ENCODE results near the gene C1QB. TPM values are rescaled to one million over a fixed set of nuclear protein-coding genes. Genes with fewer than 3 reads are reported as not detected.

Gene C1QB
- total RNA-seq, 1 experiment from 2014 or later, result not detected

GRCh38 chr1:22612671-22613571 lies 40.1 kb upstream of the C1QB start:
- ChIA-PET POLR2A (no interaction called here), CTCF (no interaction called here)
- no peak overlapping the region for H3K4me3 Mint-ChIP-seq (ENCODE audit: unreplicated experiment)
- no peaks in the 10 kb centered on the region for H3K4me1 Mint-ChIP-seq (ENCODE audit: low read depth, unreplicated experiment)
- Histone ChIP-seq H3K4me1 (no peaks in the 10 kb centered on the region), H3K27me3 (replicated peaks; ENCODE audit: control insufficient read depth, insufficient read depth, low read length) (no peaks in the 10 kb centered on the region; the same call in 1 of the 2 replicates), H3K4me3 (ENCODE audit: low read depth, low read length) (no peak overlapping the region), H3K9me3 (no peaks in the 10 kb centered on the region), H3K36me3 (ENCODE audit: control insufficient read depth, insufficient read depth, low read length) (no peaks in the 10 kb centered on the region)
- H3K27ac Mint-ChIP-seq (ENCODE audit: unreplicated experiment), result no peak overlapping the region
- DNase-seq, result no peak
- H3K9me3 Mint-ChIP-seq (ENCODE audit: unreplicated experiment), result no peaks in the 10 kb centered on the region
- H3K27me3 Mint-ChIP-seq (ENCODE audit: insufficient read depth, unreplicated experiment), result peaks cover 25% of the 10 kb centered on the region
- H3K36me3 Mint-ChIP-seq (ENCODE audit: insufficient read depth, unreplicated experiment), result no peaks in the 10 kb centered on the region
- TF ChIP-seq, protein P1, sequence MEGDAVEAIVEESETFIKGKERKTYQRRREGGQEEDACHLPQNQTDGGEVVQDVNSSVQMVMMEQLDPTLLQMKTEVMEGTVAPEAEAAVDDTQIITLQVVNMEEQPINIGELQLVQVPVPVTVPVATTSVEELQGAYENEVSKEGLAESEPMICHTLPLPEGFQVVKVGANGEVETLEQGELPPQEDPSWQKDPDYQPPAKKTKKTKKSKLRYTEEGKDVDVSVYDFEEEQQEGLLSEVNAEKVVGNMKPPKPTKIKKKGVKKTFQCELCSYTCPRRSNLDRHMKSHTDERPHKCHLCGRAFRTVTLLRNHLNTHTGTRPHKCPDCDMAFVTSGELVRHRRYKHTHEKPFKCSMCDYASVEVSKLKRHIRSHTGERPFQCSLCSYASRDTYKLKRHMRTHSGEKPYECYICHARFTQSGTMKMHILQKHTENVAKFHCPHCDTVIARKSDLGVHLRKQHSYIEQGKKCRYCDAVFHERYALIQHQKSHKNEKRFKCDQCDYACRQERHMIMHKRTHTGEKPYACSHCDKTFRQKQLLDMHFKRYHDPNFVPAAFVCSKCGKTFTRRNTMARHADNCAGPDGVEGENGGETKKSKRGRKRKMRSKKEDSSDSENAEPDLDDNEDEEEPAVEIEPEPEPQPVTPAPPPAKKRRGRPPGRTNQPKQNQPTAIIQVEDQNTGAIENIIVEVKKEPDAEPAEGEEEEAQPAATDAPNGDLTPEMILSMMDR (IDR thresholded peaks at IDR 0.05; ENCODE audit: insufficient read depth in 1 of 2, low read depth in 1 of 2, low read length in 1 of 2, severe bottlenecking in 1 of 2, unreplicated experiment in 1 of 2), result no peak
- intact Hi-C loops (cut with micrococcal nuclease; ENCODE audit: unreplicated experiment), result no loop called here
- BruUV-seq (replicated peaks), result no TSS peak

- Mint-ChIP-seq H3K4me3 (ENCODE audit: unreplicated experiment) (no peak overlapping the region), H3K36me3 (ENCODE audit: insufficient read depth, unreplicated experiment) (no peaks in the 10 kb centered on the region), H3K27me3 (ENCODE audit: insufficient read depth, unreplicated experiment) (peaks cover 22% of the 10 kb centered on the region), H3K4me1 (ENCODE audit: low read depth, unreplicated experiment) (no peaks in the 10 kb centered on the region), H3K27ac (ENCODE audit: unreplicated experiment) (no peak overlapping the region), H3K9me3 (ENCODE audit: unreplicated experiment) (no peaks in the 10 kb centered on the region)
- no TSS peak for BruUV-seq (replicated peaks)
- TF ChIP-seq, protein P1 (IDR thresholded peaks at IDR 0.05; ENCODE audit: insufficient read depth in 1 of 2, low read depth in 1 of 2, low read length in 1 of 2, severe bottlenecking in 1 of 2, unreplicated experiment in 1 of 2), result no peak
- H3K9me3 ChIP-seq, result no peaks in the 10 kb centered on the region
- no peaks in the 10 kb centered on the region for H3K4me1 ChIP-seq
- POLR2A ChIA-PET, result no interaction called here
- no peaks in the 10 kb centered on the region; the same call in 1 of the 2 replicates for H3K27me3 ChIP-seq (replicated peaks; ENCODE audit: control insufficient read depth, insufficient read depth, low read length)
- no peaks in the 10 kb centered on the region for H3K36me3 ChIP-seq (ENCODE audit: control insufficient read depth, insufficient read depth, low read length)
- DNase-seq, result no peak
- intact Hi-C loops (cut with micrococcal nuclease; ENCODE audit: unreplicated experiment), result no loop called here
- CTCF ChIA-PET, result no interaction called here
- H3K4me3 ChIP-seq (ENCODE audit: low read depth, low read length), result no peak overlapping the region
Observed at GRCh38 chr1:22613572-22613918, 39.5 kb upstream of the C1QB start.

- Histone ChIP-seq H3K4me1 (no peaks in the 10 kb centered on the region), H3K36me3 (ENCODE audit: control insufficient read depth, insufficient read depth, low read length) (no peaks in the 10 kb centered on the region), H3K4me3 (ENCODE audit: low read depth, low read length) (no peak overlapping the region), H3K27me3 (replicated peaks; ENCODE audit: control insufficient read depth, insufficient read depth, low read length) (no peaks in the 10 kb centered on the region; the same call in 1 of the 2 replicates), H3K9me3 (no peaks in the 10 kb centered on the region)
- no peak overlapping the region for H3K4me3 Mint-ChIP-seq (ENCODE audit: unreplicated experiment)
- no peak for DNase-seq
- intact Hi-C loops (cut with micrococcal nuclease; ENCODE audit: unreplicated experiment), result no loop called here
- no peaks in the 10 kb centered on the region for H3K36me3 Mint-ChIP-seq (ENCODE audit: insufficient read depth, unreplicated experiment)
- no peaks in the 10 kb centered on the region for H3K4me1 Mint-ChIP-seq (ENCODE audit: low read depth, unreplicated experiment)
- POLR2A ChIA-PET, result no interaction called here
- CTCF ChIA-PET, result no interaction called here
- no peak overlapping the region for H3K27ac Mint-ChIP-seq (ENCODE audit: unreplicated experiment)
- no TSS peak for BruUV-seq (replicated peaks)
- peaks cover 19% of the 10 kb centered on the region for H3K27me3 Mint-ChIP-seq (ENCODE audit: insufficient read depth, unreplicated experiment)
- TF ChIP-seq, protein P1 (IDR thresholded peaks at IDR 0.05; ENCODE audit: insufficient read depth in 1 of 2, low read depth in 1 of 2, low read length in 1 of 2, severe bottlenecking in 1 of 2, unreplicated experiment in 1 of 2), result no peak
- no peaks in the 10 kb centered on the region for H3K9me3 Mint-ChIP-seq (ENCODE audit: unreplicated experiment)
Observed at GRCh38 chr1:22613951-22614350, 39.1 kb upstream of the C1QB start.

Data from Caco-2 (cell line).